Caco-2 (cell line): ENCODE data around the gene GPC6. TPM values are rescaled to one million over a fixed set of nuclear protein-coding genes. Genes with fewer than 3 reads are reported as not detected.

Source experiments
- BruUV-seq: library from RNA; stranded (reverse); fragments of 400-500 nt; replicated peaks from 2 replicates; lab custom pipeline; 2021; lab: Mats Ljungman, UMichigan
- CTCF ChIA-PET: fragments of 300-600 bp; sonication (Branson Sonifier 250); formaldehyde crosslinking; loops from one replicate; lab custom pipeline; 2022; ENCODE audit warnings: antibody characterized with exemption; lab: Charles Lee
- POLR2A ChIA-PET: fragments of 300-600 bp; sonication (Branson Sonifier 250); formaldehyde crosslinking; loops from one replicate; lab custom pipeline; 2022; ENCODE audit warnings: antibody characterized with exemption; lab: Charles Lee
- DNase-seq, 2 experiments: peaks; one replicate each; pipeline versions ENCODE4 v3.0.0 to v3.0.0-alpha.2; 2020 to 2022
- H3K27me3 ChIP-seq: replicated peaks from 2 replicates; pipeline ENCODE4 v1.6.0; 2011; ENCODE audit warnings: low read length; ENCODE audit not compliant: control insufficient read depth, insufficient read depth
- H3K36me3 ChIP-seq: 2 replicates; pipeline ENCODE4 v1.5.1; 2011; ENCODE audit warnings: low read length; ENCODE audit not compliant: control insufficient read depth, insufficient read depth
- H3K4me1 ChIP-seq: fragments of 250-450 bp; sonication (Bioruptor Pico); 2 replicates; pipeline ENCODE4 v1.5.1; 2020; ENCODE audit warnings: mild to moderate bottlenecking
- H3K4me3 ChIP-seq: 2 replicates; pipeline ENCODE4 v1.5.1; 2011; ENCODE audit warnings: low read depth, mild to moderate bottlenecking, control low read depth, low read length
- H3K9me3 ChIP-seq: fragments of 250-450 bp; sonication (Bioruptor Pico); 2 replicates; pipeline ENCODE4 v1.5.1; 2020; ENCODE audit warnings: mild to moderate bottlenecking, moderate library complexity
- H3K27ac Mint-ChIP-seq: one replicate; pipeline ENCODE4 v1.8.0; 2022; ENCODE audit warnings: mixed read lengths; ENCODE audit not compliant: unreplicated experiment
- H3K27me3 Mint-ChIP-seq: one replicate; pipeline ENCODE4 v1.8.0; 2022; ENCODE audit warnings: mixed read lengths; ENCODE audit not compliant: insufficient read depth, unreplicated experiment
- H3K36me3 Mint-ChIP-seq: one replicate; pipeline ENCODE4 v1.8.0; 2022; ENCODE audit warnings: mild to moderate bottlenecking, mixed read lengths; ENCODE audit not compliant: insufficient read depth, unreplicated experiment
- H3K4me1 Mint-ChIP-seq: one replicate; pipeline ENCODE4 v1.8.0; 2022; ENCODE audit warnings: low read depth, mixed read lengths; ENCODE audit not compliant: unreplicated experiment
- H3K4me3 Mint-ChIP-seq: one replicate; pipeline ENCODE4 v1.8.0; 2022; ENCODE audit warnings: mild to moderate bottlenecking, moderate library complexity, mixed read lengths; ENCODE audit not compliant: unreplicated experiment
- H3K9me3 Mint-ChIP-seq: one replicate; pipeline ENCODE4 v1.8.0; 2022; ENCODE audit warnings: mixed read lengths; ENCODE audit not compliant: unreplicated experiment
- CTCF ChIP-seq, 2 experiments: fragments of 200-600 bp in 1 of 2; IDR thresholded peaks; 1 replicate in 1 of 2; 2 replicates in 1 of 2; pipeline versions ENCODE4 v1.5.1 to v1.8.0; 2011 to 2022; ENCODE audit warnings: antibody characterized with exemption in 1 of 2, control low read depth in 1 of 2, inconsistent platforms in 1 of 2, low read depth in 1 of 2, low read length in 1 of 2, mild to moderate bottlenecking in 1 of 2, moderate library complexity in 1 of 2; ENCODE audit not compliant: insufficient read depth in 1 of 2, severe bottlenecking in 1 of 2, unreplicated experiment in 1 of 2
- intact Hi-C: fragments of 100-400 bp; cut with micrococcal nuclease; formaldehyde crosslinking; loops from one replicate; pipeline ENCODE4 v1.10.0; 2022; ENCODE audit not compliant: unreplicated experiment
- total RNA-seq: library from RNA; stranded (reverse); gene quantifications from 2 replicates; pipeline ENCODE4 v1.2.3, GENCODE V29; 2022

GPC6 gene
- total RNA-seq, 1 experiment from 2014 or later, result 0.16 TPM

- TF ChIP-seq CTCF (IDR thresholded peaks at IDR 0.05; ENCODE audit: insufficient read depth in 1 of 2, low read depth in 1 of 2, low read length in 1 of 2, severe bottlenecking in 1 of 2, unreplicated experiment in 1 of 2), result no peak
- no peak overlapping the region for H3K27ac Mint-ChIP-seq
- Histone ChIP-seq H3K9me3 (no peaks in the 10 kb centered on the region), H3K27me3 (no peaks in the 10 kb centered on the region), H3K4me1 (no peaks in the 10 kb centered on the region), H3K4me3 (no peak overlapping the region), H3K36me3 (no peaks in the 10 kb centered on the region)
- no peaks in the 10 kb centered on the region for H3K9me3 Mint-ChIP-seq
- no TSS peak for BruUV-seq
- POLR2A ChIA-PET, result no interaction called here
- peaks cover 7% of the 10 kb centered on the region for H3K27me3 Mint-ChIP-seq
- no peak for DNase-seq
- CTCF ChIA-PET, result no interaction called here
- intact Hi-C loops, result no loop called here
- H3K4me1 Mint-ChIP-seq, result no peaks in the 10 kb centered on the region
- no peaks in the 10 kb centered on the region for H3K36me3 Mint-ChIP-seq
- no peak overlapping the region for H3K4me3 Mint-ChIP-seq
Measured at GRCh38 chr13:94269557-94269956, 1043.0 kb downstream of the GPC6 start.

GRCh38 chr13:94270556-94270955 is 1043.9 kb downstream of the GPC6 start:
- Histone ChIP-seq H3K4me1 (no peaks in the 10 kb centered on the region), H3K4me3 (no peak overlapping the region), H3K36me3 (no peaks in the 10 kb centered on the region), H3K9me3 (no peaks in the 10 kb centered on the region), H3K27me3 (no peaks in the 10 kb centered on the region)
- ChIA-PET CTCF (no interaction called here), POLR2A (no interaction called here)
- Mint-ChIP-seq H3K36me3 (no peaks in the 10 kb centered on the region), H3K4me3 (no peak overlapping the region), H3K27ac (no peak overlapping the region), H3K4me1 (no peaks in the 10 kb centered on the region), H3K9me3 (no peaks in the 10 kb centered on the region), H3K27me3 (peaks cover 10% of the 10 kb centered on the region)
- no peak for TF ChIP-seq CTCF (IDR thresholded peaks at IDR 0.05; ENCODE audit: insufficient read depth in 1 of 2, low read depth in 1 of 2, low read length in 1 of 2, severe bottlenecking in 1 of 2, unreplicated experiment in 1 of 2)
- no peak for DNase-seq
- intact Hi-C loops, result loop anchor here (1.0 kb wide), 1 partner anchor 92 kb away; no protein-coding TSS in a partner anchor
- BruUV-seq, result no TSS peak

GRCh38 chr13:94272038-94272437 is 1045.4 kb downstream of the GPC6 start:
- no peak overlapping the region for H3K4me3 Mint-ChIP-seq

More at GRCh38 chr13:94272038-94272437, 1045.4 kb downstream of the GPC6 start:
- Histone ChIP-seq H3K27me3 (no peaks in the 10 kb centered on the region), H3K36me3 (no peaks in the 10 kb centered on the region), H3K4me1 (no peaks in the 10 kb centered on the region), H3K4me3 (no peak overlapping the region), H3K9me3 (no peaks in the 10 kb centered on the region)
- Mint-ChIP-seq H3K9me3 (no peaks in the 10 kb centered on the region), H3K27ac (no peak overlapping the region), H3K27me3 (peaks cover 7% of the 10 kb centered on the region), H3K4me1 (no peaks in the 10 kb centered on the region), H3K36me3 (no peaks in the 10 kb centered on the region)
- ChIA-PET CTCF (no interaction called here), POLR2A (no interaction called here)
- TF ChIP-seq CTCF (IDR thresholded peaks at IDR 0.05; ENCODE audit: insufficient read depth in 1 of 2, low read depth in 1 of 2, low read length in 1 of 2, severe bottlenecking in 1 of 2, unreplicated experiment in 1 of 2), result no peak
- no TSS peak for BruUV-seq
- intact Hi-C loops, result no loop called here
- DNase-seq, result no peak
